Measurements from ENCODE around the gene XPA. TPM values are rescaled to one million over a fixed set of nuclear protein-coding genes. Genes with fewer than 3 reads are reported as not detected.

The XPA gene
- 7.8 and 12.1 TPM in 2 replicates for total RNA-seq

DNA sequence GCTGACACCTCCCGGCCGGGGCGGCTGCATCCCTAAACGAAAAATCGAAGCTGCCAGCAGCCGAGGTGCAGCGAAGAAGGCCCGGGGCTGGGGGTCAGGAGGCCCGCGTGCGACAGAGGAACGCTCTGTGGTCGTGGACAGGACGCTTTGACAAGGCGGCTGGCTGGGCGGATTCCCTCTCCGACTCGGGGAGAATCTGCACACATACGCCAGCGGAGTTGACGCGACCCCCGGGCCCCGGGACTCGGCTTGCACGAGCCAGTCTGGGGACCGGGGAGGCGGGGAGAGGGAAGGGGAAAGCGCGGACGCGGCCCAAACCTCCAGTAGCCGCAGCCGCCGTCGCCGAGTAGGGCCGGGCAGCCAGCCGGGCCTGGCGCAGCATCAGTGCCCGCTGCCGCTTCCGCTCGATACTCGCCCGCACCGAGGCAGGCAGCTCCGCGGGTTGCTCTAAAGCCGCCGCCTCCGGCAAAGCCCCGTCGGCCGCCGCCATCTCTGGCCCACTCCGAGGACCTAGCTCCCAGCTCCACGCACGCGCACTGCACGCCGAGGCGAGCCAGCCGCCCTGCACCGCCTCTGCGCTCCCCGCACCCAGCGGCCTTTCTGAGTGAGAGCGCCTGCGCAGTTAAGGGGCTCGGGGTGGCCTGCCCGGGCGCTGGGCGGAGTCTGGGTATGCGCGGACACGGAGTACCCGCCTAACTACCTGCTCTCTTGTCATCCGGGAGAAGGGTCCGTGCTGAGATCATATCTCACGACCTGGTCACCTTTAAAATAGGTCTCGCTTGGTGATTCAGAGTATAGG lies at the start of gene XPA:
Gene XPA (minus strand): TSS at position 538 of the 799 bp plus-strand sequence. CDS start 48 bp downstream, at position 490.

DNA sequence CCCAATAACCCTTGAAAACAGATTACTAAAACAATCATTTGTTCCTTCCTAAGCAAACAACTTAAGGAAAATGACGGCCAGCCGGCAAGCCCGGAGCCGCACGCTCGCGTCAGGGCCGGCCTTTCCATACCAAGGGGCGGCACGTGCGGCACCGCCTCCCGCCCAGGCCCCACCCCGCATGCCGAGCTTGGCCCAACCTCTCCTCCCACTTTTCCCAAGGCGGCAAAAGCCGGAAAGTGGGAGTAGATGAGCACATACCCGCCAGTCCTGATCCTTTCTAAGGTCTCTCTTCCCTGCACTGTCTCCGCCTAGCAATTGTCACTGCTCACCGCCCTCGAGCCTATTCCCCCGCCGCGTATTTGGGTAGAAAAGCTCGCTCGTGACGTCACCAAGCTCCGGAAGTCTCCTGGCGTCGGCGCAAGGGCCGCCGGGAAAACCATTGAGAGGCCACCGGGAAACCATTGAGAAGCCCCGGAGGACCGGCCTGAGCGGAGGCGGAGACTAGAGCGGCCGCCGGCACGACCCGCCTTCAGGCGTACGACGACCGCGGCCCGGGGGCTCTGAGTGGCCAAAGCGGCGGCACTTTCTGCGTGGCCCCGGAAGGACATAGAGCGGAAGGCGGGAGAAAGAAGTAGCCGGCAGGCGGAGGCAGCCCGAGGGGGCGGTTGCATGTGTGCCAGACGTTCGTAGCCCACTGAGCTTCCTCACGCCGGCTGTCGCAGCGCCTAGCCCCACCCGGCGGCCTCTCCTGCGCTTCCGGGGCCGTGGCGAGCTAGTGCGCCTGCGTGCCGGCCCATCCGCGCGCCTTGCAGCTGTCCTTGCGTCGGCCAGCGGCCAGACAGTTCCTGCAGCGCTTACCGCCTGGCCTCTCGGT lies 63.9 kb downstream of the XPA start, which contains the start of the genes NCBP1 and TSTD2:
Gene NCBP1 (plus strand): TSS at position 837 of the 874 bp plus-strand sequence. CDS start 61 bp downstream, outside the sequence.
Gene TSTD2 (minus strand): TSS at position 384 of the 874 bp plus-strand sequence. CDS start 5,806 bp downstream, outside the sequence.

Other genes with a start within 250 kb of the XPA start
- 1.5 and 7.9 TPM in 2 replicates for gene TMOD1, start 195.7 kb downstream of the XPA start, total RNA-seq
- 7.4 and 22.8 TPM in 2 replicates for gene TSTD2, start 64.0 kb downstream of the XPA start, total RNA-seq
- 28.7 and 49.9 TPM in 2 replicates for gene NCBP1, start 63.5 kb downstream of the XPA start, total RNA-seq
- not detected in 2 replicates for gene FOXE1, start 155.9 kb upstream of the XPA start, total RNA-seq
- 8.6 and 15.6 TPM in 2 replicates for gene TRMO, start 225.2 kb upstream of the XPA start, total RNA-seq
- not detected in 2 replicates for gene HEMGN, start 240.8 kb upstream of the XPA start, total RNA-seq